Tibial nerve (tissue), 4 donors: ENCODE data around the gene GADD45G. TPM values are rescaled to one million over a fixed set of nuclear protein-coding genes. Genes with fewer than 3 reads are reported as not detected.

ENCODE experiments used
- DNase-seq, 2 donors: peaks; one replicate each; pipeline ENCODE4 v3.0.0-alpha.2; 2019; ENCODE audit warnings: low spot score in 2 of 2
- H3K27ac ChIP-seq, 4 donors: fragments of 200-600 bp; sonication (generic) in 3 of 4; one replicate each; pipeline ENCODE4 v1.5.1; 2017 to 2019; ENCODE audit warnings: mild to moderate bottlenecking in 1 of 4
- H3K27me3 ChIP-seq, 2 donors: fragments of 200-600 bp; sonication (generic) in 1 of 2; one replicate each; pipeline versions ENCODE4 v1.5.1 to v1.6.0; 2017 to 2019
- H3K36me3 ChIP-seq, 3 donors: fragments of 200-600 bp; sonication (generic); one replicate each; pipeline ENCODE4 v1.5.1; 2018 to 2019
- H3K4me1 ChIP-seq, 4 donors: fragments of 200-600 bp; sonication (generic) in 3 of 4; one replicate each; pipeline ENCODE4 v1.5.1; 2017 to 2019
- H3K4me3 ChIP-seq, 4 donors: fragments of 200-600 bp; sonication (generic) in 3 of 4; one replicate each; pipeline ENCODE4 v1.5.1; 2017 to 2019; ENCODE audit warnings: mild to moderate bottlenecking in 1 of 4, moderate library complexity in 1 of 4
- H3K9me3 ChIP-seq, 4 donors: fragments of 200-600 bp; sonication (generic) in 3 of 4; one replicate each; pipeline ENCODE4 v1.5.1; 2017 to 2019
- EP300 ChIP-seq, 2 donors: sonication (generic); formaldehyde crosslinking; IDR thresholded peaks; one replicate each; pipeline ENCODE4 v1.6.1; 2017; ENCODE audit warnings: antibody characterized with exemption in 2 of 2, mild to moderate bottlenecking in 1 of 2
- POLR2A ChIP-seq, 2 donors: fragments of 450-650 bp; IDR thresholded peaks; one replicate each; pipeline ENCODE4 v1.6.1; 2017; ENCODE audit warnings: antibody characterized with exemption in 2 of 2, mild to moderate bottlenecking in 2 of 2, moderate library complexity in 2 of 2
- WGBS, 2 donors: methylation state at CpG; one replicate each; pipeline ENCODE4 v1.1.5; 2018; 5-methylcytosine and 5-hydroxymethylcytosine counted together
- total RNA-seq, 4 donors: library from RNA; depleted of rRNA; stranded (reverse); fragments of >200 nt; gene quantifications; one replicate each; pipeline ENCODE4 v1.1.0, GENCODE V29; 2016
- TF ChIP-seq, protein P1 (sequence below), 5 experiments: fragments of 200-600 bp in 3 of 5; fragments of 450-650 bp in 2 of 5; sonication (generic) in 3 of 5; IDR thresholded peaks; one replicate each; pipeline ENCODE4 v1.5.1; 2016 to 2019; ENCODE audit warnings: antibody characterized with exemption in 5 of 5, mild to moderate bottlenecking in 3 of 5, moderate library complexity in 2 of 5

The GADD45G gene, protein sequence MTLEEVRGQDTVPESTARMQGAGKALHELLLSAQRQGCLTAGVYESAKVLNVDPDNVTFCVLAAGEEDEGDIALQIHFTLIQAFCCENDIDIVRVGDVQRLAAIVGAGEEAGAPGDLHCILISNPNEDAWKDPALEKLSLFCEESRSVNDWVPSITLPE
- total RNA-seq, result 10 to 100 TPM in 3 of 4 donors, 1 to 10 TPM in 1; 5.7 to 45.8 (median 26.8) TPM

DNA sequence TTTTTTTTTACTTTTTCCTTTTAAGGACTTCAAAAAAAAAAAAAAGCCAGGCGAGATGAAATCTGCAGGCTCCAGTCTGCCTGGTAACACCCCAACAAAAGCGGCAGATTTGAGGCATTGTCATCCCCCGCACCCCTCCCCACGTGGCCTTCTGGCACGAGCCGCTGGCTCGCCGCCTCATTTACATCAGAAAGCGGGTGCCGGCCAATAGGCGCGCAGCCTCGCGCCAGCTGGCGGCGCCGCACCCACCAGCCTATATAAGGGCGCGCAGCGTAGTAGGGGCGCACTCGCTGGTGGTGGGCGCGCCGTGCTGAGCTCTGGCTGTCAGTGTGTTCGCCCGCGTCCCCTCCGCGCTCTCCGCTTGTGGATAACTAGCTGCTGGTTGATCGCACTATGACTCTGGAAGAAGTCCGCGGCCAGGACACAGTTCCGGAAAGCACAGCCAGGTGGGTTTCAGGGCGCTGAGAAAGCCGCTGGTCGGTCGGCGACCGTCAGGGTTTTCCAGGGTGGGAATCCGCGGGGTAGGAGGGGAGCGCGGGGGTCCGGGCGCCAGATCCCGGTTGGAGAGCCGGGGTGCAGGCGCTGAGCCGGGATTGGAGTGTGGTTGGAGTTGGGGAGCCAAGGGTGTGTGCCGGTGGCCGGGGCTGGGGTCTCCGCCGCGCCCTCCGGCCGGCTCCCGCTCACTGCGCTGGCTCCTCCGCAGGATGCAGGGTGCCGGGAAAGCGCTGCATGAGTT lies at the start of gene GADD45G:
Gene GADD45G (plus strand): TSS at position 284 of the 736 bp plus-strand sequence. CDS start 110 bp downstream, at position 394.
- Histone ChIP-seq H3K9me3 (no peaks in the 10 kb centered on the region), H3K4me3 (peak within 1 kb of the TSS; percentile 53 to 80 (median 73)), H3K4me1 (peaks cover 0 to 46% (median 23%) of the 10 kb centered on the region in 4 donors), H3K27ac (peak within 1 kb of the TSS; percentile 63 to 92 (median 86)), H3K27me3 (no peaks in the 10 kb centered on the region), H3K36me3 (no peaks in the 10 kb centered on the region)
- TF ChIP-seq, protein P1, sequence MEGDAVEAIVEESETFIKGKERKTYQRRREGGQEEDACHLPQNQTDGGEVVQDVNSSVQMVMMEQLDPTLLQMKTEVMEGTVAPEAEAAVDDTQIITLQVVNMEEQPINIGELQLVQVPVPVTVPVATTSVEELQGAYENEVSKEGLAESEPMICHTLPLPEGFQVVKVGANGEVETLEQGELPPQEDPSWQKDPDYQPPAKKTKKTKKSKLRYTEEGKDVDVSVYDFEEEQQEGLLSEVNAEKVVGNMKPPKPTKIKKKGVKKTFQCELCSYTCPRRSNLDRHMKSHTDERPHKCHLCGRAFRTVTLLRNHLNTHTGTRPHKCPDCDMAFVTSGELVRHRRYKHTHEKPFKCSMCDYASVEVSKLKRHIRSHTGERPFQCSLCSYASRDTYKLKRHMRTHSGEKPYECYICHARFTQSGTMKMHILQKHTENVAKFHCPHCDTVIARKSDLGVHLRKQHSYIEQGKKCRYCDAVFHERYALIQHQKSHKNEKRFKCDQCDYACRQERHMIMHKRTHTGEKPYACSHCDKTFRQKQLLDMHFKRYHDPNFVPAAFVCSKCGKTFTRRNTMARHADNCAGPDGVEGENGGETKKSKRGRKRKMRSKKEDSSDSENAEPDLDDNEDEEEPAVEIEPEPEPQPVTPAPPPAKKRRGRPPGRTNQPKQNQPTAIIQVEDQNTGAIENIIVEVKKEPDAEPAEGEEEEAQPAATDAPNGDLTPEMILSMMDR (IDR thresholded peaks at IDR 0.05), result peak in 1 of 5 experiments; percentile 52
- TF ChIP-seq POLR2A (IDR thresholded peaks at IDR 0.05), result peak; percentile 85 to 92
- TF ChIP-seq EP300 (IDR thresholded peaks at IDR 0.05), result peak; percentile 53 to 96
- WGBS, 2 donors, result 0 to 1% methylated on average over 29 to 53 of the region's 63 CpGs
- DNase-seq, result peak; percentile 76 to 85

DNA sequence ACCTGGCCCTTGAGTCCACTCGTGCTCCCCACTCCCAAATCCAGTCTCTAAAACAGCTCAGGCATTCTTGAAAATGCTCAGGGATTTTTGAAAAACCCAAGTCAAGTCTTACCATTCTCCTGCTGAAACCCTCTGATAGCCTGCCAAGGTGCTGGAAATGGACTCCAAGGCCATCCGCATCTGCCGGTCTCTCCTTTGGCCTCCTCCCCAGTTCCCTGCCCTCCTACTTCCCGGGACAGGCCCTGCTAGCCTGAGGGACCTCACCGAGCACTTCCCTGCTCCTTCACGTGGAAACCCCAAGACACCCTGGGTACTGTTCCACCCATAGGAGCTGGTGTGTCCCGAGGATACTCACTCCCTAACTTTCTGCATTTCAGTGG lies 49.8 kb upstream of the GADD45G start:
- no peaks in the 10 kb centered on the region for H3K27me3 ChIP-seq
- DNase-seq, result no peak
- H3K27ac ChIP-seq, result no peak overlapping the region
- H3K36me3 ChIP-seq, result no peaks in the 10 kb centered on the region
- H3K4me3 ChIP-seq, result no peak overlapping the region
- 77 to 83% methylated on average over 7 of the region's 7 CpGs for WGBS, 2 donors
- TF ChIP-seq EP300 (IDR thresholded peaks at IDR 0.05), result no peak
- no peak for TF ChIP-seq POLR2A (IDR thresholded peaks at IDR 0.05)
- TF ChIP-seq, protein P1 (IDR thresholded peaks at IDR 0.05), result no peak
- peaks cover 0 to 6% (median 3%) of the 10 kb centered on the region in 4 donors for H3K4me1 ChIP-seq
- no peaks in the 10 kb centered on the region for H3K9me3 ChIP-seq

DNA sequence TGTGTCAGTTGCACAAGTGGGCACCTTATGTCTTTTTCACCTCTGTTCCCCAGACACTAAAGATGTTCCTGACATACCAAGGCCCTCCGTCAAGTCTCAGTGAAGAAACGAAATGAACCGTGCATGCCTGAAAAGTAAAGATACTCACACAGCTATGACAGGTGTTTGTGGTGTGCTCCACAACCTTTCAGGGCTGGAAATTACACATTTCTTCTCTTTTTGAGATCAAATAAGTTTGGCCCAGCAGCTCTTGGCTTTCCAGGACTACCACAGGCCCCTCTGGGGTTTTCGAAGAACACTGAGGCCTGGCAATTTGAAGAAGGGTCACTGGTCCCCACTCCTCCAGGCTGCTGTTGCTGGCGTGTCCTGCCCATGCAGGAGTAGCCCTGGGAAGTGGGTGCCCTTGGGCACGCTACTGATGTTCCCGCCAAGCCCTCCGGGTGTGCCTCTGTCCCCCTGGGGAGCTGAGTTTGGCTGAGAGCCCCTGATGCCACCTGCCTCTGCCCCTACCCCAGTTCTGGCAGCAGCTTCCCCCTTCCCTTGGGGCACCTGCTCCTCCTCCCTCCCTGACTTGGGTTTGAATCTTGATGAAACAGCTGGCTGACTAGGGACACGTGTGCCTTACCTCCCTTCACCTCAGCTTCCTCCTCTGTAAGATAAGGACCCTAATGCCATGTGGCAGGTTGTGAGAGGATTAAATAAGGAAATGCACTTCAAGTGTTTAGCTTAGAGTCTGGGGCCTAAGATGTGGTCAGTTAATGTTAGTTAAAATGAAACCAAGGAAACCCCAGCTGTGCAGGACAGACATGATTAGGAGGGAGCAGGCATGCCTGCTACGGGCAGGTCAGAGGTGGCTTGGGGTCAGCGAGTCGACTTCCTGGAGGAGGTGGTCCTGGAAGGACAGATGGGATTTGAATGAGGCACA lies 49.1 kb upstream of the GADD45G start:
- 82 to 83% methylated on average over 12 of the region's 12 CpGs for WGBS, 2 donors
- Histone ChIP-seq H3K27ac (peak overlapping the region in 1 of 4 donors; percentile 26), H3K9me3 (no peaks in the 10 kb centered on the region), H3K27me3 (no peaks in the 10 kb centered on the region), H3K4me1 (peaks cover 0 to 6% (median 3%) of the 10 kb centered on the region in 4 donors), H3K36me3 (no peaks in the 10 kb centered on the region), H3K4me3 (no peak overlapping the region)
- TF ChIP-seq, protein P1 (IDR thresholded peaks at IDR 0.05), result no peak
- TF ChIP-seq EP300 (IDR thresholded peaks at IDR 0.05) (no peak), POLR2A (IDR thresholded peaks at IDR 0.05) (no peak)
- no peak for DNase-seq

DNA sequence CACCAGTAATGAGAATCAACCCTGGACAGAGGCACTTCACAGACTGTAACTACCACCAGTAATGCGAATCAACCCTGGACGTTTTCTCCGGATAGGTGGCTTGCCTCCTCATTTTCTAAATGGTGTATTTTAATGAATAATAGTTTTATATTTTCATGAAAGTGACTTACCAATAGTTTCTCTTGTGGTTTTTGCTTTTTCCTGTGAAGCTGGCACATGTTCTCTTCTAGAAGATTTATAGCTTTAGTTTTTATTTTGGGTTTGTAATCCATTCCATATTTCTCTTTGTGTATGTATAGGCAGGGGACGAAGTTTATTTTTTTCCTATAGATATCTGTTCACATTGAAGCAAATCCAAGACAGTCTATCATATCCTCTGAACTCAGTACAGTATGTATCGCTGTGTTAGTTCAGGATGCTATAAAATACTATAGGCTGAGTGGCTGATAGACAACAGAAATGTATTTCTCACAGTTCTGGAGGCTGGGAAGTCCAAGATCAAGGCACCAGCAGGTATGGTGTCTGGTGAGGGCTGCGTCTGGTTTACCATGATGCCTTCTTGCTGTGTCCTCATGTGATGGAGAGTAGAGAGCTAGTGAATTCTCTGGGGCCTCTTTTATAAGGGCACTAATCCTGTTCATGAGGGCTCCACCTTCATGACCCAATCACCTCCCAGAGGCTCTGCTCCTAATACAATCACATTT lies 46.5 kb upstream of the GADD45G start:
- H3K36me3 ChIP-seq, result no peaks in the 10 kb centered on the region
- H3K27me3 ChIP-seq, result no peaks in the 10 kb centered on the region
- 85 to 88% methylated on average over 6 of the region's 6 CpGs for WGBS, 2 donors
- H3K4me1 ChIP-seq, result peaks cover 0 to 6% (median 3%) of the 10 kb centered on the region in 4 donors
- H3K27ac ChIP-seq, result no peak overlapping the region
- DNase-seq, result no peak
- no peak overlapping the region for H3K4me3 ChIP-seq
- H3K9me3 ChIP-seq, result no peaks in the 10 kb centered on the region
- TF ChIP-seq EP300 (IDR thresholded peaks at IDR 0.05) (no peak), POLR2A (IDR thresholded peaks at IDR 0.05) (no peak)
- TF ChIP-seq, protein P1 (IDR thresholded peaks at IDR 0.05), result no peak
